IMR-90 (cell line): ENCODE results near the gene GZF1. TPM values are rescaled to one million over a fixed set of nuclear protein-coding genes. Genes with fewer than 3 reads are reported as not detected.
A peak's percentile ranks its signal among the peaks of the same experiment; 100 is the strongest.

ENCODE experiments used
- ATAC-seq: fragments of 200-7000 bp; cut with Tn5 transposase; 2 replicates; pipeline ENCODE4 v1.9.1; 2020; ENCODE audit warnings: low read depth, mild to moderate bottlenecking, moderate library complexity
- BruUV-seq: library from RNA; stranded (reverse); fragments of 400-500 nt; replicated peaks from 2 replicates; lab custom pipeline; 2021; lab: Mats Ljungman, UMichigan
- CTCF ChIA-PET: fragments of 300-600 bp; formaldehyde crosslinking; extraction: SDS; loops from one replicate; lab custom pipeline; 2021; ENCODE audit warnings: antibody characterized with exemption; lab: Yijun Ruan, JAX
- POLR2A ChIA-PET: fragments of 300-600 bp; sonication (Branson Sonifier 250); formaldehyde crosslinking; loops from one replicate; lab custom pipeline; 2022; ENCODE audit warnings: antibody characterized with exemption; ENCODE audit not compliant: unreplicated experiment; lab: Charles Lee
- DNase-seq: peaks from one replicate; pipeline ENCODE4 v3.0.0; 2013
- H2AFZ ChIP-seq: replicated peaks from 2 replicates; pipeline ENCODE3; 2013; ENCODE audit warnings: low read length, mild to moderate bottlenecking; ENCODE audit not compliant: poor library complexity
- H2AK5ac ChIP-seq: 2 replicates; pipeline ENCODE4 v1.6.1; 2013; ENCODE audit warnings: low read depth, low read length, inconsistent platforms
- H2AK9ac ChIP-seq: replicated peaks from 2 replicates; pipeline ENCODE3; 2013; ENCODE audit warnings: mild to moderate bottlenecking, low read depth, low read length, moderate library complexity; ENCODE audit not compliant: poor library complexity
- H2BK120ac ChIP-seq: 2 replicates; pipeline ENCODE4 v1.6.1; 2013; ENCODE audit warnings: low read depth, low read length, inconsistent platforms
- H2BK15ac ChIP-seq: 3 replicates; pipeline ENCODE4 v1.6.1; 2013; ENCODE audit warnings: low read depth, low read length, inconsistent platforms
- H2BK20ac ChIP-seq: 2 replicates; pipeline ENCODE4 v1.6.1; 2013; ENCODE audit warnings: low read depth, mild to moderate bottlenecking, inconsistent platforms, low read length, moderate library complexity
- H2BK5ac ChIP-seq: 2 replicates; pipeline ENCODE4 v1.6.1; 2013; ENCODE audit warnings: mild to moderate bottlenecking, low read depth, low read length, inconsistent platforms; ENCODE audit not compliant: poor library complexity, severe bottlenecking
- H3K14ac ChIP-seq: replicated peaks from 2 replicates; pipeline ENCODE4 v1.6.1; 2013; ENCODE audit warnings: low read depth, low read length, inconsistent platforms
- H3K18ac ChIP-seq: 2 replicates; pipeline ENCODE4 v1.6.1; 2013; ENCODE audit warnings: low read depth, low read length, control low read depth
- H3K23ac ChIP-seq: 2 replicates; pipeline ENCODE4 v1.6.1; 2013; ENCODE audit warnings: low read depth, low read length, inconsistent platforms
- H3K27ac ChIP-seq: 2 replicates; pipeline ENCODE4 v1.5.1; 2013; ENCODE audit warnings: mild to moderate bottlenecking, control low read depth, low read length; ENCODE audit not compliant: insufficient read depth
- H3K27me3 ChIP-seq: 2 replicates; pipeline ENCODE4 v1.6.1; 2013; ENCODE audit warnings: low read length; ENCODE audit not compliant: control insufficient read depth, insufficient read depth
- H3K36me3 ChIP-seq: 2 replicates; pipeline ENCODE4 v1.6.1; 2013; ENCODE audit warnings: low read length, mixed read lengths; ENCODE audit not compliant: control insufficient read depth, insufficient read depth
- H3K4ac ChIP-seq: 2 replicates; pipeline ENCODE4 v1.6.1; 2013; ENCODE audit warnings: low read depth, low read length, inconsistent platforms
- H3K4me1 ChIP-seq: 2 replicates; pipeline ENCODE4 v1.6.1; 2013; ENCODE audit warnings: low read length, mixed read lengths; ENCODE audit not compliant: control insufficient read depth, insufficient read depth
- H3K4me2 ChIP-seq: 2 replicates; pipeline ENCODE4 v1.6.1; 2013; ENCODE audit warnings: low read depth, mild to moderate bottlenecking, control low read depth, low read length, moderate library complexity
- H3K4me3 ChIP-seq: 2 replicates; pipeline ENCODE4 v1.5.1; 2013; ENCODE audit warnings: low read depth, mild to moderate bottlenecking, control low read depth, low read length, moderate library complexity; ENCODE audit not compliant: insufficient read depth
- H3K56ac ChIP-seq: 2 replicates; pipeline ENCODE4 v1.6.1; 2013; ENCODE audit warnings: low read length, inconsistent platforms; ENCODE audit not compliant: insufficient read depth; ENCODE audit errors: extremely low read depth
- H3K79me1 ChIP-seq, 2 experiments: 2 replicates each; pipeline ENCODE4 v1.6.1; 2013; ENCODE audit warnings: low read length in 2 of 2, inconsistent platforms in 1 of 2, low read depth in 1 of 2
- H3K9ac ChIP-seq: 2 replicates; pipeline ENCODE4 v1.6.1; 2013; ENCODE audit warnings: low read depth, low read length, control low read depth
- H3K9me1 ChIP-seq: 2 replicates; pipeline ENCODE4 v1.6.1; 2013; ENCODE audit warnings: low read length, inconsistent platforms; ENCODE audit not compliant: insufficient read depth
- H3K9me3 ChIP-seq: 2 replicates; pipeline ENCODE4 v1.6.1; 2013; ENCODE audit warnings: low read length; ENCODE audit not compliant: control insufficient read depth, insufficient read depth
- H4K20me1 ChIP-seq: 2 replicates; pipeline ENCODE4 v1.6.1; 2013; ENCODE audit warnings: low read length, inconsistent platforms; ENCODE audit not compliant: insufficient read depth
- H4K5ac ChIP-seq: 2 replicates; pipeline ENCODE4 v1.6.1; 2013; ENCODE audit warnings: mild to moderate bottlenecking, low read depth, low read length, control low read depth
- H4K8ac ChIP-seq, 2 experiments: 2 replicates each; pipeline ENCODE4 v1.6.1; 2013; ENCODE audit warnings: low read depth in 2 of 2, low read length in 2 of 2, control low read depth in 1 of 2, inconsistent platforms in 1 of 2
- H4K91ac ChIP-seq: 2 replicates; pipeline ENCODE4 v1.6.1; 2013; ENCODE audit warnings: low read depth, low read length, inconsistent platforms; ENCODE audit not compliant: insufficient read depth
- BHLHE40 ChIP-seq: fragments of 150-350 bp; IDR thresholded peaks from 2 replicates; pipeline ENCODE4 v1.6.1; 2016; ENCODE audit warnings: mild to moderate bottlenecking, low read depth, low read length
- CEBPB ChIP-seq: IDR thresholded peaks from 2 replicates; pipeline ENCODE4 v1.6.1; 2012; ENCODE audit warnings: low read depth, low read length, improper control_type of control experiment
- CHD1 ChIP-seq: IDR thresholded peaks from 2 replicates; pipeline ENCODE4 v1.6.1; 2012; ENCODE audit warnings: low read depth, low read length, improper control_type of control experiment
- ELK1 ChIP-seq: fragments of 150-350 bp; IDR thresholded peaks from 2 replicates; pipeline ENCODE4 v1.6.1; 2016; ENCODE audit warnings: low read depth, mild to moderate bottlenecking, low read length, moderate library complexity, borderline replicate concordance
- MAZ ChIP-seq: IDR thresholded peaks from 2 replicates; pipeline ENCODE4 v1.6.1; 2012; ENCODE audit warnings: low read depth, mild to moderate bottlenecking, low read length, improper control_type of control experiment, moderate library complexity, borderline replicate concordance
- MXI1 ChIP-seq: IDR thresholded peaks from 2 replicates; pipeline ENCODE4 v1.6.1; 2012; ENCODE audit warnings: low read depth, mild to moderate bottlenecking, low read length, moderate library complexity, borderline replicate concordance
- NFE2L2 ChIP-seq: fragments of 150-350 bp; IDR thresholded peaks from 2 replicates; pipeline ENCODE4 v1.6.1; 2016; ENCODE audit warnings: low read depth, mild to moderate bottlenecking, low read length
- POLR2A ChIP-seq: IDR thresholded peaks from 2 replicates; pipeline ENCODE4 v1.6.1; 2012; ENCODE audit warnings: mild to moderate bottlenecking, low read depth, low read length
- RAD21 ChIP-seq: IDR thresholded peaks from 2 replicates; pipeline ENCODE4 v1.6.1; 2012; ENCODE audit warnings: low read length, improper control_type of control experiment
- RCOR1 ChIP-seq: IDR thresholded peaks from 2 replicates; pipeline ENCODE4 v1.6.1; 2012; ENCODE audit warnings: mild to moderate bottlenecking, low read length, improper control_type of control experiment; ENCODE audit not compliant: insufficient replicate concordance
- RFX5 ChIP-seq: IDR thresholded peaks from 2 replicates; pipeline ENCODE4 v1.8.0; 2012; ENCODE audit warnings: low read depth, mild to moderate bottlenecking, low read length, moderate library complexity
- USF2 ChIP-seq: fragments of 150-350 bp; IDR thresholded peaks from 2 replicates; pipeline ENCODE4 v1.6.1; 2017; ENCODE audit warnings: mild to moderate bottlenecking, antibody characterized with exemption, low read length, low read depth
- WGBS, 2 experiments: methylation state at CpG; one replicate each; pipeline versions ENCODE4 v1.1.5 to v1.1.7; 2013; ENCODE audit warnings: missing lambda C conversion rate in 2 of 2; ENCODE audit not compliant: insufficient read length in 1 of 2; ENCODE audit errors: extremely low coverage in 2 of 2; 5-methylcytosine and 5-hydroxymethylcytosine counted together
- dilution Hi-C: fragments of 300-500 bp; cut with HindIII; formaldehyde crosslinking; loops from one replicate; pipeline ENCODE4 v1.14.3; 2018; ENCODE audit warnings: low sequenced_read_pairs; ENCODE audit not compliant: unreplicated experiment
- in situ Hi-C: fragments of 300-500 bp; cut with MboI; formaldehyde crosslinking; loops from 3 replicates; pipeline ENCODE4 v1.14.3; 2019; ENCODE audit warnings: low sequenced_read_pairs, inconsistent platforms, mixed read lengths
- intact Hi-C: fragments of 100-400 bp; cut with micrococcal nuclease; formaldehyde crosslinking; loops from 2 replicates; pipeline ENCODE4 v1.10.0; 2022
- polyA plus RNA-seq, 3 experiments: library from polyadenylated mRNA; depleted of rRNA; stranded (reverse); fragments of >200 nt; gene quantifications; 2 replicates each; pipeline ENCODE4 v1.2.3, GENCODE V29; 2012; ENCODE audit warnings: low replicate concordance in 1 of 3
- total RNA-seq: library from RNA; depleted of rRNA; stranded (reverse); fragments of >200 nt; gene quantifications from 2 replicates; pipeline ENCODE4 v1.2.3, GENCODE V29; 2012

GZF1 gene
- total and polyA plus RNA-seq, 2 of the 4 experiments (the other 2 are of a cell fraction): 23.7 to 24.7 TPM

GRCh38 chr20:23371496-23371895, 9.5 kb downstream of the GZF1 start:
- no peak overlapping the region for H3K9ac ChIP-seq
- no peak overlapping the region for H3K14ac ChIP-seq
- no peaks in the 10 kb centered on the region for H3K9me3 ChIP-seq
- no peak overlapping the region for H4K91ac ChIP-seq
- intact Hi-C loops: no loop called here
- no peak overlapping the region for H3K4ac ChIP-seq
- POLR2A ChIA-PET: no interaction called here
- no peak overlapping the region for H3K4me3 ChIP-seq
- no peaks in the 10 kb centered on the region for H3K27me3 ChIP-seq
- in situ Hi-C loops: no loop called here
- H3K4me1 ChIP-seq: peaks cover 3% of the 10 kb centered on the region
- CTCF ChIA-PET: no interaction called here
- no peak overlapping the region for H3K23ac ChIP-seq
- TF ChIP-seq RFX5 (no peak), MAZ (no peak), MXI1 (no peak), CHD1 (no peak), RAD21 (no peak), CEBPB (no peak), ELK1 (no peak), POLR2A (no peak; the same call in 1 of the 2 replicates), BHLHE40 (no peak), RCOR1 (no peak), NFE2L2 (no peak), USF2 (no peak)
- no peak overlapping the region for H4K5ac ChIP-seq
- H2AK9ac ChIP-seq: no peak overlapping the region
- no peak overlapping the region for H3K27ac ChIP-seq
- H3K9me1 ChIP-seq: peaks cover 6% of the 10 kb centered on the region
- no peak overlapping the region for H2AK5ac ChIP-seq
- peaks cover 23% of the 10 kb centered on the region; the same call in 1 of the 2 replicates for H4K20me1 ChIP-seq
- H2BK15ac ChIP-seq: no peak overlapping the region
- H3K36me3 ChIP-seq: peaks cover 43% of the 10 kb centered on the region
- H3K56ac ChIP-seq: no peak overlapping the region
- H4K8ac ChIP-seq: no peak overlapping the region
- no peak overlapping the region for H3K18ac ChIP-seq
- H2BK20ac ChIP-seq: no peak overlapping the region
- DNase-seq (no peak), ATAC-seq (peak; percentile 19; the same call in 1 of the 2 replicates)
- H2BK120ac ChIP-seq: no peak overlapping the region
- WGBS, 2 experiments: no CpG with 5 or more reads among the region's 4 CpGs
- dilution Hi-C loops: no loop called here
- H3K79me1 ChIP-seq: peaks cover 31 to 59% of the 10 kb centered on the region in 2 experiments
- H2AFZ ChIP-seq: no peak overlapping the region
- no peak overlapping the region for H2BK5ac ChIP-seq
- BruUV-seq: no TSS peak
- no peak overlapping the region for H3K4me2 ChIP-seq
